T-helper 22 cell (primary cell): Measurements from ENCODE around the gene CHID1.

Experiments
- DNase-seq: peaks from one replicate; pipeline ENCODE4 v3.0.0-alpha.2; 2020; ENCODE audit warnings: low read depth

CHID1 gene

GRCh38 chr11:823441-824291 is 86.9 kb downstream of the CHID1 start:
- DNase-seq, result no peak

- DNase-seq, result no peak
Measured at GRCh38 chr11:821512-822371, 88.9 kb downstream of the CHID1 start.

- no peak for DNase-seq
Measured at GRCh38 chr11:820655-821511, 89.7 kb downstream of the CHID1 start.

GRCh38 chr11:819943-820649 is 90.5 kb downstream of the CHID1 start:
- peak; percentile 94 for DNase-seq

GRCh38 chr11:819129-819931 is 91.3 kb downstream of the CHID1 start:
- DNase-seq, result peak; percentile 85

GRCh38 chr11:818396-819128 is 92.0 kb downstream of the CHID1 start, which contains the start of gene PNPLA2:
PNPLA2 (plus strand) TSS chr11:818914; CDS start chr11:819719, 805 bp downstream.
- DNase-seq, result no peak
